GM21786 (cell line): ENCODE data around the gene PDE3A.
"Not testable (repeated sequence)": the region's sequence is repeated elsewhere in the genome, so short reads cannot be mapped to it uniquely, and the experiment has no call there.

ENCODE experiments used
- ATAC-seq: cut with Tn5 transposase; IDR thresholded peaks from one replicate; pipeline ENCODE4 v1.9.1; 2021; ENCODE audit not compliant: unreplicated experiment

The PDE3A gene

GRCh38 chr12:20596061-20596460 is 227.7 kb downstream of the PDE3A start:
- no peak for ATAC-seq

- ATAC-seq: no peak
Observed at GRCh38 chr12:20599757-20600156, 231.4 kb downstream of the PDE3A start.

DNA sequence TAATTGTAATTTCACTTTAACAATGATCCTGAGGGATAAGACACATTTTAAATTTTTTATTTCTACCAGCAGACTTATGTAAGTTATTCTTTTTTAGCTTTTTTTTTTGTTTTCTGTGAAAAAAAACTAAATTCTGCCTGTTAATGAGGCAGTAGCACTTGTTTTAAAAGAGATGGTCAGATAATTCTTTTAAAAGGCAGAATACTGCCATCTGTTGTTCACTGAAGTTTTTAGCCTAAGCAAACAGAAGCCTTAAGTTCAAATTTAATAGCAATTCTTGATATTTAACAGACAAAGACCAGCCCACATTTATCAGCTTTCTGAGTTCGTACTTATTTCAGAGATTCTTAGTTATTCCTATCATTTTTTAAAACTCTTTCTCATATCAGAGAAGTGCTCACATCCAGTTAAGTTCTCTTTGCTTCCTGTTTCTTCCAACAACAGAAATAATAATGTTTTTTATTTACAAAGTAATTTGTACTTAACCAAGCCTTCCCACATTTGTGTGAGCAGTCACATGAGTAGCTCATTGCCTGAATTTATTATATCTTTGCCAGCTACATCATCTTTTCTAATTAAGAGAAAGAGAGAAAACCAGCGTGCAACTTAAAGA is 233.4 kb downstream of the PDE3A start:
- no peak for ATAC-seq

GRCh38 chr12:20602641-20603391 is 234.5 kb downstream of the PDE3A start:
- ATAC-seq: no peak

GRCh38 chr12:20604408-20605067 is 236.2 kb downstream of the PDE3A start:
- no peak for ATAC-seq

DNA sequence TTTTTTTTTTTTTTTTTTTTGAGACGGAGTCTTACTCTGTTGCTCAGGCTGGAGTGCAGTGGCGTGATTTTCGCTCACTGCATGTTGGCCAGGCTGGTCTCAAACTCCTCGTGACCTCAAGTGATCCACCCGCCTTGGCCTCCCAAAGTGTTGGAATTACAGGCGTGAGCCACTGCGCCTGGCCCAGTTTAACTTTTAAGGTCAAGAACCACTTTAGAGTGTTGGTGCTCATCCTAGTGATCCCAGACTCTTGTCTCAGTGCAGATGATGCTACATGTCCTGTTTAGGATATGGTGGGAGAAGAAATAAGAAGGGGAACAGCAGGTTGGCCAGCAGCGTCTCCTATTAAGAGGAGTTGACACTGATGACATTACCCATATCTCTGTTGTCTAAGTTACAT is 246.7 kb downstream of the PDE3A start:
- ATAC-seq: not testable (repeated sequence)

GRCh38 chr12:20616093-20616492 is 247.8 kb downstream of the PDE3A start:
- no peak for ATAC-seq

- ATAC-seq: no peak
Observed at GRCh38 chr12:20620261-20620660, 251.9 kb downstream of the PDE3A start.

GRCh38 chr12:20624718-20625117 is 256.4 kb downstream of the PDE3A start:
- ATAC-seq: no peak

- no peak for ATAC-seq
Observed at GRCh38 chr12:20625531-20625930, 257.2 kb downstream of the PDE3A start.

DNA sequence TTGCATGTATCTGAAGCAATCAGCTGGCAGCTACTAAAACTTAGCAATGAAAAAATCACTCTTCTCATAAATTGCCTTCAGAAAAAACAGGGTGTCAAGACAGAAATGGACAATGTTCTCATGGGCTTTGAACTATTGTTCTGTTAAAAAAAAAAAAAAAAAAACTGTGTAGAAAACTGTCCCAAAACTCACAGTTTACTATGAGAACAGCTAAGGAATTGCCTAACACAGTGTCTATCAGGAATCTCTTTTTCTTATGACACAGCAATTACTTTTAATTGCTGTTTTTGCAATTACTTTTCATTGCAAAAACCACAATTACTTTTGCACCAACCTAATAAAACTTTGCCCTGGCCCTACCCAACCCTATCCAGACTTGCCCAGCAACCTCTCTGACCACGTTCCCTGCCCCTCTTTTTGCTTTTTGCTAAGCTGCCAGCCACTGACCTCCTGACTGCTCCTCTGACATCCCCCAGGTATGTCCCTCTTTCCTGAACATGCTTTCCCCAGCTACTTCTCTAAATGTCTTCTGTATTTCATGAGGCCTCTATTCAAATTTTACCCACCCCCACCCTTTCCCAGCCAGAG is 258.8 kb downstream of the PDE3A start:
- ATAC-seq: no peak

GRCh38 chr12:20628226-20628787 is 260.0 kb downstream of the PDE3A start:
- ATAC-seq: no peak

- ATAC-seq: no peak
Observed at GRCh38 chr12:20628999-20629398, 260.7 kb downstream of the PDE3A start.

DNA sequence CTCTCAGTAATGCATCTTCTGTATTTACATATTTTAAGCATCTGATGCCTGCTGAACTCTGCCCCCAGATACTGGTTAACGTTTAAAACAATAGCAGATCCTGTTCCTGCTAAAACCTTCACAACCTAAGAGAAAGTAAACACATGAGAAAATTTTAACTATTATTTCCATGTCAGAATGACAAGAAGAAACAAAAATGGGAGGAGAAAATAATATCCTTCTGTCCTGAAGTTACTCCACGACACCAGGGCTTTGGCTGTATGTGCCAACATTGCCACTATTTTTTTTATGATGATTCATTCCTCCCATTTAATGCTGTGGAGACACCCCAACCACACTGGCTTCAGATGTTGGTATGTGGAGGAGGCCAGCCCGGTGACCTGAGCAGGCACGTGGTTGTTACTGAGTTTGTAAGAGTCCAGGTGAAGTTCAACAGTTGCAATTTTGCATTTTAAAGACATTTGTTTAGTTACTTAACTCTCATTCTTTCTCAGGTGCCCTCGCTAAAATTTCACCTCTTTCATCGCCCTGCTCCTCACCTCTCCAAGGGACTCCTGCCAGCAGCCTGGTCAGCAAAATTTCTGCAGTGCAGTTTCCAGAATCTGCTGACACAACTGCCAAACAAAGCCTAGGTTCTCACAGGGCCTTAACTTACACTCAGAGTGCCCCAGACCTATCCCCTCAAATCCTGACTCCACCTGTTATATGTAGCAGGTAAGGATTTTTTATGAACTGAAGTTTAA is 261.2 kb downstream of the PDE3A start:
- no peak for ATAC-seq

GRCh38 chr12:20631711-20632110 is 263.4 kb downstream of the PDE3A start:
- no peak for ATAC-seq

GRCh38 chr12:20641106-20641505 is 272.8 kb downstream of the PDE3A start:
- no peak for ATAC-seq

- ATAC-seq: no peak
Observed at GRCh38 chr12:20643822-20644221, 275.5 kb downstream of the PDE3A start.

- ATAC-seq: peak; percentile 52
Observed at GRCh38 chr12:20646239-20646827, 278.0 kb downstream of the PDE3A start.

DNA sequence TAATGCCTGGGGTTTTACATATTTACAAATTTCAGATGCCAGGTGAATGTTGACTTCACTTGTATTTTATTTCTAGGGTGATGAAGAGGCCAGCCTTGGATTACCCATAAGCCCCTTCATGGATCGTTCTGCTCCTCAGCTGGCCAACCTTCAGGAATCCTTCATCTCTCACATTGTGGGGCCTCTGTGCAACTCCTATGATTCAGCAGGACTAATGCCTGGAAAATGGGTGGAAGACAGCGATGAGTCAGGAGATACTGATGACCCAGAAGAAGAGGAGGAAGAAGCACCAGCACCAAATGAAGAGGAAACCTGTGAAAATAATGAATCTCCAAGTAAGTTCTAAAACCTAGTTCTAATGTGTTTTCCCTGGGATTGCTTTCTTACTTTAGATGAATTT is 285.5 kb downstream of the PDE3A start:
- no peak for ATAC-seq

- ATAC-seq: no peak
Observed at GRCh38 chr12:20656600-20656999, 288.3 kb downstream of the PDE3A start.
